GM18861 (cell line): ENCODE data around the gene GTF2E1.

Experiments
- ATAC-seq: cut with Tn5 transposase; IDR thresholded peaks from one replicate; pipeline ENCODE4 v1.9.1; 2021; ENCODE audit not compliant: unreplicated experiment

Gene GTF2E1

DNA sequence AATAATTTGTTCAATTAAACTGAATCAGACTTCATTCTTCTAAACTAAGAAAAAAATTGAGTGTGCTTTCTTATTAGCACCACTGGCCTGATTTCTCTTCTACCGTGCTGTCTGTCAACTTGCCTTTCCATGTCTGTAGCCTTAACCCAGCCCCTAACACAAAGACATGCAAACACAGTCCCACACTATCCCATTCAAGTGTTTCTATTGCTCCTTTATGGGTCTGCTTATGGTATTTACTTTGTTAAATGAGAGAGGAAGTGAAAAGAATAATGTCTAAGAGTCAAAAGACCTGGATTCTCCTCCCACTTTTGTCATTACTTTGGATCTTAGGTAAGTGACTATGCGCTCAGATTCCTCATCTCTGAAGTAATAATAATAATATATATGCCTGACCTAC, 55.3 kb downstream of the GTF2E1 start:
- ATAC-seq = no peak

DNA sequence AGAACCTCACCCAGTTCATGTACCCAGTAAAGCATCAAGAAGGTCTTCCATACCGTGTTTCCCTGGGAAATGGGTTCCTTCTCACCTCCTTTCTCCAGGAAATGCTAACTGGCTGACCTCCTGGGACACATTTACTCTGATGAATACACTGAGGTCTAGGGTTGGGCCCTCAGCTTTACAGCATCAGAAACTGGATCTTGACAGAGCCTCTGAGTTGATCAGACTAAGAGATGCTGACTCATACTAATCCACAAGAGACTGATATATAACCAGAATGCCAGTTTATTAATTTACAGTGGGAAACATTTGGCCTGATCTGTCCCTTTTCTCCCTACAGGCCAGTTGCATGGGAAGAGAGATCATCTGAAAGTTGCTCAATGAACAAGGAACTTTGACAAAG, 55.8 kb downstream of the GTF2E1 start:
- ATAC-seq = no peak

- no peak for ATAC-seq
Observed at GRCh38 chr3:120800625-120801024, 58.1 kb downstream of the GTF2E1 start.

GRCh38 chr3:120801484-120801883, 58.9 kb downstream of the GTF2E1 start:
- no peak for ATAC-seq

DNA sequence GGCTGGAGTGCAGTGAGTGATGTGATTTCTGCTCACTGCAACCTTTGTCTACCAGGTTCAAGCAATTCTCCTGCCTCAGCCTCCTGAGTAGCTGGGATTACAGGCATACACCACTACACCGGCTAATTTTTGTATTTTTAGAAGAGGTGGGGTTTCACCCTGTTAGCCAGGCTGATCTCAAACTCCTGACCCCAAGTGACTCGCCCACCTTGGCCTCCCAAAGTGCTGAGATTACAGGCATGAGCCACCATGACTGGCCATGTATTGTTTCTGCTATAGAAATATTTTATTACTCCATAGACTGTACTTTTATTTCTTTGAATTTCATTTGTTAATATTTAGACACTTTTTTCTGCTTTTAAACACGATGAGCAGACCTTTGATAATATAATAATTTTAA, 60.4 kb downstream of the GTF2E1 start:
- no peak for ATAC-seq

DNA sequence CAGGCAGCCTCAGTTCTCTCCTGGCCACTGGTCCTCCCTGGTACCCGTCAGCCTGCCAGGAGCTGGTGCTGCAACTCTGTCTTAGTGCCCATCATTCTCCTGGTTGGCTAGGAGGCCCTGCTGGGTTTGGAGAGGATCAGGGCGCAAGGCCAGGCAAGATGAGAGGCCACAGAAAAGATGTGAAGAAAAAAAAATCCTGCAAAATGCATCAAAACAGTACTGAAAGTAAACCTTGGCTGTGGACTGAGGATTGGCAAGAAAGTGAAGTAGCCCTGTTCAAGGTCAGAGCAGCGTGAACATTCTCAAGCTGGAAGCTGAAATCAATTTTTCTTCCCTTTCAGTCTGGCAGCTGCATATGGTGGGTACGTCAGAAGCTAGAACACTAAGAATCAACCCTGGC, 74.2 kb downstream of the GTF2E1 start:
- ATAC-seq = no peak

DNA sequence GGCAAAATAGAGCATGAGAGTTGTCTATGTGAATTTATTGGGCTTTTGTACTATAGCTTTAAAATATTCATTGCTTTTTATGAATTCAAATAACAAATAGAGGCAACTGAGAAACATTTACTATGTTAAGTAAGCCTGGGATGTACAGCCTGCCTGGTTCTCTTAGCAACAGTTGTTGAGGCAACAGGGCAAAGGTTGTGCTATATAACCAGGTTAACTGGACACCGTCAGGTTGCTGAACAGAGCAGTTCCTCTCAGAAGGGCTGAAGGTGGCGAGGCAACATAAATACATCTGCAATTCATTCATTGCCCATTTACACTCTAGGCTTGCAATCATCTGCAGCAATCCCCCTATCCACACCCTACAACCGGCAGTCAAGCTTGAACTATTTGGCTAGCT, 78.2 kb downstream of the GTF2E1 start:
- ATAC-seq = no peak

- no peak for ATAC-seq
Observed at GRCh38 chr3:120821426-120821825, 78.9 kb downstream of the GTF2E1 start.

DNA sequence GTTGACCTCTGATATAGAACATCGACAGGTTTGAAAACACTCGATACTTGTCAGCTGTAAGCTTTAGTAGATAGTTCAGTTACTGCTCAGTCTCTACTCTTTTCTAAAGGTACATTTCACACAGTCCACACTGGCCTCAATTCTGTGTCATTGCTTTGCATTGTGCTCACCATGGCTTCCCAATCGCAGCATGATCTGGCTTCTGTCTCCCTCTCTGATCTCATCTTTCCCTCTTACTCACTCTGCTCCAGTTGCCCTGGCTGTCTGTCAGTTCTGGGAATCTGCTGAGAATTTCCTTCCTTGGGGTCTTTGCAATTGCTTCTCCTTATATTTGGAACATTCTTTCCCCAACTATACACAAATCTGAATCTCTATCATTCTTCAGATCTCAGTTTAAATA, 80.6 kb downstream of the GTF2E1 start:
- no peak for ATAC-seq

- ATAC-seq = no peak
Observed at GRCh38 chr3:120824613-120825012, 82.1 kb downstream of the GTF2E1 start.

DNA sequence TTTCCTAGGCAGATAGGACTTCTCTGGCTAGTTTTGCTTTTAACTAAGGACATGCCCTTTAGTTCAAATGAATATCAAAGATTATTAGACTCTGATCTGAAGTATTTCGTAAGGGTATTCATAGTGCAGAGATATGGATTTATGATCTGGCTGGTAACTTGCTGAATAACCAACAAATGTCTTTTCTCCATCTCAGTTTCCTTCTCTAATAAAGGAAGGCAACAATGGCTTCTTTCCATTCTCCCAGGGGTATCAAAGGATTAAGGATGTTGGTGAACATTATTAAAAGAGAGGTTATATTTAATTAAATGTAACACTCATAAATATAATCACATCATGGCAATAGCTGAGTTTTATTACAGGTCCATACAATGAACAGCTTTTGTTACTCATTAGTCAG, 86.3 kb downstream of the GTF2E1 start:
- no peak for ATAC-seq

- no peak for ATAC-seq
Observed at GRCh38 chr3:120831066-120831465, 88.5 kb downstream of the GTF2E1 start.
